ENCODE results near the gene PRSS56.

DNA sequence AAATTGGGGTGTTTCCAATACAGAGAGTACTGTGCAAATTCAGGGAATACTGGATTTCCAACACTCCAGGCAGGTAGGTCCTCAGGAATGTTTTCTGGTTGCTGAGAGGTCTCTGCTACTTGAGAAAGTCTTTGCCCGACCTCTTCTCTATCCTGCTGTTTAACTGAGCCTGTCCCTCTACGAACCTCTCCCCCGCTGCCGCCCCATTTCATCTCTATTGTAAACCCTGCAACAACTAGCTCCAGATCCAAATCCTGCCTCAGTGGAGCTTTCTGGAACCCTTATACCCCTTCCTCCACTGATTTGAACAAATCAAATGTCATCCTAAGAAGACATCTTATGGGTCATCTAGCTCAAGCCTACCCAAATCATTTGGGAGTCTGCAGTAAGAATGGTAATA lies 31.6 kb downstream of the PRSS56 start:
- TF ChIP-seq SMC3 (conservative IDR thresholded peaks at IDR 0.05; ENCODE audit: poor library complexity) (no peak), EZH2 (IDR thresholded peaks at IDR 0.05; ENCODE audit: borderline replicate concordance, insufficient read depth, low read length, poor library complexity, severe bottlenecking) (no peak), POLR2AphosphoS5 (IDR thresholded peaks at IDR 0.05) (no peak)
